ENCODE measurements around the gene PLA2G15.
"Not testable (repeated sequence)": the region's sequence is repeated elsewhere in the genome, so short reads cannot be mapped to it uniquely, and the experiment has no call there.

The PLA2G15 gene

GRCh38 chr16:68288252-68288650 lies 43.1 kb downstream of the PLA2G15 start:
- Mint-ChIP-seq H3K9me3 (ENCODE audit: low read depth) (no peaks in the 10 kb centered on the region), H3K36me3 (peaks cover 17% of the 10 kb centered on the region), H3K27ac (peak overlapping the region; percentile 96), H3K27me3 (no peaks in the 10 kb centered on the region), H3K4me3 (peak overlapping the region; percentile 78), H3K4me1 (ENCODE audit: low read depth) (peaks cover 94% of the 10 kb centered on the region)

- H3K27me3 Mint-ChIP-seq; H3K4me3 Mint-ChIP-seq; H3K9me3 Mint-ChIP-seq (ENCODE audit: low read depth): not testable (repeated sequence)
- H3K36me3 Mint-ChIP-seq = peaks cover 20% of the 10 kb centered on the region
- peak overlapping the region; percentile 96 for H3K27ac Mint-ChIP-seq
- H3K4me1 Mint-ChIP-seq (ENCODE audit: low read depth) = peaks cover 94% of the 10 kb centered on the region
Observed at GRCh38 chr16:68288796-68289195, 43.6 kb downstream of the PLA2G15 start.

- H3K27me3 Mint-ChIP-seq = no peaks in the 10 kb centered on the region
- H3K27ac Mint-ChIP-seq = peak overlapping the region; percentile 96
- H3K36me3 Mint-ChIP-seq = peaks cover 23% of the 10 kb centered on the region
- H3K9me3 Mint-ChIP-seq (ENCODE audit: low read depth) = no peaks in the 10 kb centered on the region
- H3K4me1 Mint-ChIP-seq (ENCODE audit: low read depth) = peaks cover 93% of the 10 kb centered on the region
- H3K4me3 Mint-ChIP-seq = peak overlapping the region; percentile 53
Observed at GRCh38 chr16:68289202-68289601, 44.0 kb downstream of the PLA2G15 start.

GRCh38 chr16:68289621-68290329 lies 44.6 kb downstream of the PLA2G15 start:
- H3K27me3 Mint-ChIP-seq = no peaks in the 10 kb centered on the region
- peaks cover 23% of the 10 kb centered on the region for H3K36me3 Mint-ChIP-seq

GRCh38 chr16:68290450-68290849 lies 45.3 kb downstream of the PLA2G15 start:
- peaks cover 23% of the 10 kb centered on the region for H3K36me3 Mint-ChIP-seq
- H3K27me3 Mint-ChIP-seq = no peaks in the 10 kb centered on the region
- H3K4me3 Mint-ChIP-seq = peak overlapping the region; percentile 53

More at GRCh38 chr16:68289621-68290329, 44.6 kb downstream of the PLA2G15 start:
- Mint-ChIP-seq H3K9me3 (ENCODE audit: low read depth) (no peaks in the 10 kb centered on the region), H3K27ac (peak overlapping the region; percentile 96), H3K4me3 (peak overlapping the region; percentile 53), H3K4me1 (ENCODE audit: low read depth) (peaks cover 88% of the 10 kb centered on the region)

GRCh38 chr16:68291227-68291626 lies 46.1 kb downstream of the PLA2G15 start:
- Mint-ChIP-seq H3K4me1 (ENCODE audit: low read depth) (peaks cover 74% of the 10 kb centered on the region), H3K36me3 (peaks cover 21% of the 10 kb centered on the region), H3K27ac (peak overlapping the region; percentile 96), H3K27me3 (no peaks in the 10 kb centered on the region), H3K9me3 (ENCODE audit: low read depth) (no peaks in the 10 kb centered on the region), H3K4me3 (peak overlapping the region; percentile 51)

More at GRCh38 chr16:68290450-68290849, 45.3 kb downstream of the PLA2G15 start:
- Mint-ChIP-seq H3K27ac (peak overlapping the region; percentile 96), H3K9me3 (ENCODE audit: low read depth) (no peaks in the 10 kb centered on the region), H3K4me1 (ENCODE audit: low read depth) (peaks cover 82% of the 10 kb centered on the region)

- Mint-ChIP-seq H3K27ac (peak overlapping the region; percentile 96), H3K9me3 (ENCODE audit: low read depth) (no peaks in the 10 kb centered on the region), H3K27me3 (no peaks in the 10 kb centered on the region), H3K36me3 (peaks cover 12% of the 10 kb centered on the region), H3K4me3 (no peak overlapping the region), H3K4me1 (ENCODE audit: low read depth) (peaks cover 66% of the 10 kb centered on the region)
Observed at GRCh38 chr16:68292425-68292824, 47.3 kb downstream of the PLA2G15 start.

GRCh38 chr16:68296291-68296690 lies 51.1 kb downstream of the PLA2G15 start:
- no peaks in the 10 kb centered on the region for H3K27me3 Mint-ChIP-seq
- H3K27ac Mint-ChIP-seq = peak overlapping the region; percentile 67

GRCh38 chr16:68296693-68297092 lies 51.5 kb downstream of the PLA2G15 start:
- peaks cover 41% of the 10 kb centered on the region for H3K4me1 Mint-ChIP-seq (ENCODE audit: low read depth)
- H3K27me3 Mint-ChIP-seq = no peaks in the 10 kb centered on the region
- H3K9me3 Mint-ChIP-seq (ENCODE audit: low read depth) = no peaks in the 10 kb centered on the region
- peaks cover 11% of the 10 kb centered on the region for H3K36me3 Mint-ChIP-seq
- H3K4me3 Mint-ChIP-seq = no peak overlapping the region
- H3K27ac Mint-ChIP-seq = peak overlapping the region; percentile 67

More at GRCh38 chr16:68296291-68296690, 51.1 kb downstream of the PLA2G15 start:
- H3K4me1 Mint-ChIP-seq (ENCODE audit: low read depth) = peaks cover 45% of the 10 kb centered on the region
- peaks cover 9% of the 10 kb centered on the region for H3K36me3 Mint-ChIP-seq
- no peaks in the 10 kb centered on the region for H3K9me3 Mint-ChIP-seq (ENCODE audit: low read depth)
- H3K4me3 Mint-ChIP-seq = no peak overlapping the region

- no peaks in the 10 kb centered on the region for H3K9me3 Mint-ChIP-seq (ENCODE audit: low read depth)
- peaks cover 34% of the 10 kb centered on the region for H3K4me1 Mint-ChIP-seq (ENCODE audit: low read depth)
- H3K27me3 Mint-ChIP-seq = no peaks in the 10 kb centered on the region
- H3K36me3 Mint-ChIP-seq = peaks cover 17% of the 10 kb centered on the region
- H3K27ac Mint-ChIP-seq = peak overlapping the region; percentile 54
- no peak overlapping the region for H3K4me3 Mint-ChIP-seq
Observed at GRCh38 chr16:68297908-68298307, 52.7 kb downstream of the PLA2G15 start.

GRCh38 chr16:68298312-68298711 lies 53.1 kb downstream of the PLA2G15 start:
- H3K36me3 Mint-ChIP-seq = peaks cover 17% of the 10 kb centered on the region
- peak overlapping the region; percentile 54 for H3K27ac Mint-ChIP-seq
- H3K27me3 Mint-ChIP-seq = no peaks in the 10 kb centered on the region
- peaks cover 32% of the 10 kb centered on the region for H3K4me1 Mint-ChIP-seq (ENCODE audit: low read depth)
- H3K4me3 Mint-ChIP-seq = no peak overlapping the region
- no peaks in the 10 kb centered on the region for H3K9me3 Mint-ChIP-seq (ENCODE audit: low read depth)

- Mint-ChIP-seq H3K27me3 (no peaks in the 10 kb centered on the region), H3K4me3 (no peak overlapping the region), H3K27ac (peak overlapping the region; percentile 81), H3K9me3 (ENCODE audit: low read depth) (no peaks in the 10 kb centered on the region), H3K4me1 (ENCODE audit: low read depth) (peaks cover 27% of the 10 kb centered on the region), H3K36me3 (peaks cover 12% of the 10 kb centered on the region)
Observed at GRCh38 chr16:68298907-68299561, 53.9 kb downstream of the PLA2G15 start.

- Mint-ChIP-seq H3K9me3 (ENCODE audit: low read depth) (no peaks in the 10 kb centered on the region), H3K27ac (peak overlapping the region; percentile 81), H3K4me1 (ENCODE audit: low read depth) (peaks cover 25% of the 10 kb centered on the region), H3K4me3 (no peak overlapping the region), H3K36me3 (peaks cover 10% of the 10 kb centered on the region), H3K27me3 (no peaks in the 10 kb centered on the region)
Observed at GRCh38 chr16:68299571-68300453, 54.6 kb downstream of the PLA2G15 start.

- Mint-ChIP-seq H3K4me3 (no peak overlapping the region), H3K27me3 (no peaks in the 10 kb centered on the region), H3K27ac (peak overlapping the region; percentile 46), H3K36me3 (peaks cover 10% of the 10 kb centered on the region), H3K9me3 (ENCODE audit: low read depth) (no peaks in the 10 kb centered on the region), H3K4me1 (ENCODE audit: low read depth) (peaks cover 25% of the 10 kb centered on the region)
Observed at GRCh38 chr16:68300734-68301459, 55.7 kb downstream of the PLA2G15 start.
